GOT3 (cell line): Measurements from ENCODE around the gene ZNF229.
"Not testable (repeated sequence)": the region's sequence is repeated elsewhere in the genome, so short reads cannot be mapped to it uniquely, and the experiment has no call there.

Source experiments
- DNase-seq: peaks from one replicate; lab custom pipeline; 2025; ENCODE audit warnings: mixed read lengths; lab: John Stamatoyannopoulos, UW

The ZNF229 gene

DNA sequence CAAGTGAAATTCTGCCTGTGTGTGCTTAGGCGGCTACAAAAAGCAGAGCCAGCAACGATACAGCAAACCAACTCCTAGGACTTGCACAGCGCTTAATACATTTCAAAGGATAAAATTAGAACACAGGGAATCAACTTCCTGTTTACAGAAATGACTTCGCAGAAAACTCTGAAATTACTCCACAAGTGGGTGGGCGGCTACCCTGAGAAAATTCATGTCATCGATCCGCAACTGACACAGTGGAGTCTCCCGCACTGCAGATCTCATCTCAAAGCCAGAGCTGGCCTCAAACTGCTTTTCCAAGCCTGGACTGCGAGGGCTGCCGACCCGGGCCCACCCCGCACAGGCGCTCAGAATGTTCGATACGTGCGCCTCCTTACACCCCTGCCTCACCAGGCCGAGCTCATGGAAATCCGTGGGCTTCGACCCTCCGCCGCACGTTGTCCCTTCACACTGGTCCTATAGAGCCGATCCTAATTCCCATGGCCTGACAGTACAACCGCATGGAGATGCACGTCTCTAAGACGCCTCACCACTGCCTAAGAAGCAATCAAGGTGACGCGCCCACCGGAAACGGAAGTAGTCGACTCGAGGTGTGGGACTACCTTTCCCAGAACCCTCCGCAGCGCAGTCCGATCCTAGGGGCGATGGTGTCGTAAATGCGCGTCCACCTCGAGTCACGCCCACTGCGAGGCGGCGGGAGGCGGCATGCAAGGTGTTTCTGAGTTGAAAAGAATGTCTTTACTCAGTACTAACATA, at the start of gene ZNF229:
Gene ZNF229, minus strand, starts transcription at position 557 of the 759 bp plus-strand sequence. CDS start 5,625 bp downstream, outside the sequence.
- no peak for DNase-seq

DNA sequence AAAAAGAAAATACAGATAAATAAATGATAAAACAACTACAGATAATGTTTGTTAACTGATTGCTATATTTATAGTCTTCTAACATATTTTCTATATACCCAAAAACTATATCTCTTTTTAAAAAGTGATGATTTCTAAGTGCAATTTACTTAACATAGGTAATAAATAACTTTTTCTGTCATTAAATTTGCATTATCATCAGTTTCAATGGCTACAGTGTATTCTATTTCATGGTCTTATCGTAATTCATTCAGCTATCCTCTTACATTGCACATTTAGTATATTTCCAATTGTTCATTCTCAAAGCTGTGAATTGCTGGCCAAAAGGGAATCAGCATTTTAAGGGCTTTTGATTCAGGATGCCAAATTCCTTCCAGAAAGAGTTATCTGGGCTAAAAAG, 48.4 kb upstream of the ZNF229 start:
- no peak for DNase-seq

DNA sequence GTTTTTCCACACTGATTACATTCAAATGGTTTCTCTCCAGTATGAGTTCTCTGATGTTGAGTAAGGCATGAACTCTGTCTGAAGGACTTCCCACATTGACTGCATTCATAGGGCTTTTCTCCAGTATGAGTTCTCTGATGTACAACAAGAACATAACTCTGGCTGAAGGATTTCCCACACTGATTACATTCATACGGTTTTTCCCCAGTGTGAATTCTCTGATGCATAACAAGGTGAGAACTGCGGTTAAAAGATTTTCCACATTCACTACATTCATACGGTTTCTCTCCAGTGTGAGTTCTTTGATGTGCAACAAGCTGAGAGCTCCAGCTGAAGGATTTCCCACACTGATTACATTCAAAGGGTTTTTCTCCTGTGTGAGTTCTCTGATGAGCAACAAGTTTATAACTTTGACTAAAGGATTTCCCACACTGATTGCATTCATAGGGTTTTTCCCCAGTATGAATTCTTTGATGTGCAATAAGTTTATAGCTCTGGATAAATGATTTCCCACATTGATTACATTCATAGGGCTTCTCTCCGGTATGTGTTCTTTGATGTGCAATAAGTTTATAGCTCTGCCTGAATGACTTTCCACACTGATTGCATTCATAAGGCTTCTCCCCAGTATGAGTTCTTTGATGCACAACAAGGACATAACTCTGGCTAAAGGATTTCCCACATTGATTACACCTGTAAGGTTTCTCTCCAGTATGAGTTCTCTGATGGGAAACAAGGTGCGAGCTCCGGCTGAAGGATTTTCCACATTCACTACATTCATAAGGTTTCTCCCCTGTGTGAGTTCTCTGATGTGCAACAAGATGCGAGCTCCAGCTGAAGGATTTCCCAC, 28.5 kb upstream of the ZNF229 start:
- no peak for DNase-seq

DNA sequence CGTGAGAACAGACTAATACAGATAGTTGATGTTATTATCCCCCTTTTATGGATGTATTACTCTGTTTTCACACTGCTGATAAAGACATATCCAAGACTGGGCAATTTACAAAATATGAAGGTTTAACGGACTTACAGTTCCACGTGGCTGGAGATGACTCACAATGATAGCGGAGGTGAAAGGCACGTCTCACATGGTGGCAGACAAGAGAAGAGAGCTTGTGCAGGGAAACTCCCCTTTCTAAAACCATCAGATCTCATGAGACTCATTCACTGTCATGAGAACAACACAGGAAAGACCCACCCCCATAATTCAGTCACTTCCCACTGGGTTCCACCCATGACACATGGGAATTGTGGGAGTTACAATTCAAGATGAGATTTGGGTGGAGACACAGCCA, 20.5 kb upstream of the ZNF229 start:
- DNase-seq, result not testable (repeated sequence)

GRCh38 chr19:44462600-44463286, 14.5 kb upstream of the ZNF229 start:
- not testable (repeated sequence) for DNase-seq

DNA sequence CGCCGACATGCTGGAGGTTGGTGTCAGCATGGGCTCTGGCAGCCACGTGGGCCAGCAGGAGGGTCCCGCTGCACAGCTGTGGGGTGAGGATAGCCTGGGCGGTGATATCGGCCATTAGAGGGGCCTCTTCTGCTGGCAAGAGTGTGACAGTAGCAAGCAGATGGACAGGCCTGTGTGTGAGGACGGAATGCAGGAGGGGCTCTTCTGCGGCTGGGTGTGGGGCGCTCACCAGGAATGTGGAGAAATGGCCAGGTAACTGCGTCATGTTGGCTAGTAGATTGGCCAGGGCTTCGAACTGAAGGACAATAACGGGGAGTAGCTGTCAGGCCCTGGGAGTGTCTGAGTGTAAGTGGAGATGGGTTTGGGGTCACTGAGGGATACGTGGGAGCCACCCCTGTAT, 7.7 kb upstream of the ZNF229 start:
- DNase-seq, result not testable (repeated sequence)

- no peak for DNase-seq
Measured at GRCh38 chr19:44455100-44455499, 6.8 kb upstream of the ZNF229 start.

DNA sequence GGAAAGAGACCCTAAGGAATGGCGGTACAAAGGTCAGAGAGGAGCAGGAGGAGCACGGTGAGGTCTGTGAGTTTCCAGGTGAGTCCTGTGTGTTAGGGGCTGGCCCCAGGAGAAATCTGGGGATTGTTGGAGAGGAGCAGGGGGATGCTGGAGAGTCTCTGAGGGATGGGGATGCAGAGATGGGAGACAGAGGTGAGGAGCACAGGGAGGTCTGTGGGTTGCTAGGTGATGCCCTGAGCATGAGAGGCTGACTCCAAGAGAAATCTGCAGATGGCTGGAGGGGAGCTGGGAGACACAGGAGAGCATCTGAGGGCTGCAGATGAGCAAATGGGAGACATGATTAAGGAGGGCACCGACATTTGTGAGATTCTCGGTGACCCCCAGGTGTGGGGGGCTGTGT, 4.1 kb upstream of the ZNF229 start:
- DNase-seq, result no peak

GRCh38 chr19:44451687-44452086, 3.4 kb upstream of the ZNF229 start:
- DNase-seq, result no peak

DNA sequence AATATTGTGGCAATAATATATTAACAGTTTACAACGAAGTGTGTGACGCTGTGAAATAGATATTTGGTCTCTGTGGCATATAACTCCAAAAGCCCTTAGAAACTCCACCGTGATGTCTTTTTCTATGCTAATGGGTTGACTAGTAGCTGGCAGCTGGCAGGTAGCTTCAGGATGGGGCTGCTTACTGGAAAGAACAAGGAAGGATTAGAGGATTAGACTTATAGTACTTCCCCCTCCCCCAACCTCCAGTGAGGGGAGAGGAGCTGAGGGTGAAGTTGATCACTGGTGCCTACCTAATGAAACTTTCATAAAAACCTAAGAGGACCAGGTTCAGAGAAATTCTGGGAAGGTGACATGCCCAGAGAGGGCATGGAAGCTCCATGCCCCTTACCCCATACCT, 9.8 kb downstream of the ZNF229 start:
- no peak for DNase-seq

DNA sequence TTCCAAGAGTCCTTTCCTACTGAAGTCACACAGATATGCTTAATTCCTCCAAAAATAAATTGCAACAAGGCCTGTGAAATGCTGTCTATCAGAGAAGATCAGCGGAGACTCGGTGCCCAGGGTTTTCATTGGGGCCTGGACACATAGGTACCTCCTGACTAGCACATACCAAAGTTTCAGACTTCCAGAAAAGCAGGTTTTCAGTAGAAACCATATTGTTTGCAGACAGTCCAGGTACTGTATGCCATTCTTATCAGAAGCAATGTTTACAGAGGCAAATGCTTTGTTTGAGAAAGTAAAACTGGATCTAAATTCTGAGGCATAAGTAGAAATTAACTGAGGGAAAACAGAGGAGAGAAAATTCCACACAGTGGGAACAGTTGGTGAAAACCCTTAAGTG, 12.8 kb downstream of the ZNF229 start:
- no peak for DNase-seq

DNA sequence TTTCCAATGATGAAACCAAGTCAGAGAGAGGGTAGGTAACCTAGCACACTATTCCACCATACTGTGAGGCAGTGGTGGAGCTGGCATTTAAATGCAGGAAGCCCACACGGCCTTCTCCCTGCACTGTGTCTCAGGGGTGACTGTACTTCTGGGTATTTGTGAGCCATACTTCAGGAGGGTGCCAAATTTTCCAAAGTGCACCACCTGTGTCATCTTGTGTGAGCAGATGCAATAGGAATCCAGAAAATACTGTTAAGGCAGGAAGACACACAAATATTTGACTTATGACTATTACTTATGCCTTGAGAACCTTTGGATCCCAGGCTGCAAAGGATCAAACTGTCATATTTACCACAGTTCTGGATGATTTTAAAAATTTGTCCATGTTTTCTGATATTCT, 17.3 kb downstream of the ZNF229 start:
- DNase-seq, result no peak

GRCh38 chr19:44415553-44415952, 32.7 kb downstream of the ZNF229 start:
- DNase-seq, result not testable (repeated sequence)

DNA sequence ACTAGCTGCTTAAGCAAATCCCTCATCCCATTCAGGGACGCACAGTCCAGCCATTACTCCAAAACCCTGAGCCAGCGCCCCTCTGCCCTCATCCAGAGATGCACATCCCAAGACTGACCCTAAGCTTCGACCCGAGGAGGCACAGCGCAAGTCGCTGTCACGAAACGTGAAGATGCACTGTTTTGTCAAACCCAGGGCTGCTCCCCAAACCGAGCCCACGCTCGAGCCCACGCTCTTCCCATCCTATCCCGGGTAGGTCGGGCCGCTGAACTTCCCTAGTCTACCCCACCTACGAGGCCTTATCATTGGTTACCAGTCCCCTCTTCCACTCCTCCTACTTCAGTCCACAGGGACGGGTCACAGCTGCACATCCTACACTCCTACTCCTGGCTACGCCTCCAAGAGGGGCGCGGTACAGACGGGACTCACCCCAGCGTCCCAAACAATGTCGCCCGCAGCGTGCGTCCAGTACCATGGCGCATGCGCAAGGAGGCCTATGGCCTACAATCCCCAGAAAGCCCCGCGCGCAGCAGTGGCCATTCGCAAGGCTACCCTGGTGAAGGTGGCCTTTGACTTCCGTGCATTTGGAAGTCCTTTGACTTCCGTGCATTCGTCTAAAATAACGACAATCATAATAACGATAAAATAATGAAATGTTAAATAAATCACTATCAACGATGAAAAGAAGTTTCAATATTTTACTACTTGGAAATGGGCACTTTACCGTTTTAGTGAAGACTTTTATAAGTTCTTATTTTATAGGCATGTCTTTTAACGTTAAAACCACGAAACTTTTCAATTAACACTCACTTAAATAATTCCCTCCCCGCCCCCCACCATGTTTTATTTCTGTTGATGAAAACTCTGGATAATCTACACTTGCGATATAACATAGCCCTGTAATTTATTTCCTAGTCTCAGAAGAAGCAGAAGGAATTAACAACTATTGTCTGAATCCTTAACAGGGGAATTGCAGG, 46.8 kb downstream of the ZNF229 start, which contains the start of gene ZNF285:
Gene ZNF285, minus strand, starts transcription at position 470 of the 977 bp plus-strand sequence. CDS start 4,395 bp downstream, outside the sequence.
- DNase-seq, result no peak

DNA sequence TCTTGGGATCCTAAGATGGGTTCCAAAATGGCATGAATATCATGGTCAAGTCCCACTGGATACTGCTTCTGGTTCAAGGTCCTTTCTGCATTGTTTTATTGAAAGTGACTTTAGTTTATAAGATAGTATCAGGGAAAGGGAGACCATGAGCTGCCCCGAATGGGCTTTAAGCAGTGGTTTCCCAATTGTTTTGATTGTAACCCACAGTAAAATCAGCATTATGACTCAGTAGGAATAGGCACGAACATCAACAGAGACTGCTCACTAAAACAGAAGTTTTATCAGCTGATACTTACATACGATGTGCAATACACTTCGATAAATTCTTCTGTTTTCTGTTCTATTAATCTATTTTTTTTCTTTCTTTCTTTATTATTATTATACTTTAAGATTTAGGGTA, 59.0 kb downstream of the ZNF229 start:
- not testable (repeated sequence) for DNase-seq
